K562 treated with DMSO at 1 percent for 48 hours (cell line): ENCODE results near the gene RPL10. TPM values are rescaled to one million over a fixed set of nuclear protein-coding genes. Genes with fewer than 3 reads are reported as not detected.

Source experiments
- total RNA-seq: library from RNA; unstranded; fragments of 300-600 nt; gene quantifications from 2 replicates; pipeline ENCODE4 v1.2.3, GENCODE V29; 2022; ENCODE audit warnings: low replicate concordance; ENCODE audit errors: extremely low read depth

The RPL10 gene
- 7,940 and 9,888 TPM in 2 replicates for total RNA-seq

GRCh38 chrX:154397888-154398667 lies at the start of gene RPL10:
Gene RPL10, plus strand, starts transcription at chrX:154398377. Its CDS starts 143 bp downstream, at chrX:154398520.

GRCh38 chrX:154374313-154375155 lies 23.6 kb upstream of the RPL10 start, which contains the start of gene FLNA:
Gene FLNA, minus strand, starts transcription at chrX:154374634. Its CDS starts 3,389 bp downstream, at chrX:154371245.

GRCh38 chrX:154378799-154379568 lies 19.2 kb upstream of the RPL10 start, which contains the start of gene EMD:
Gene EMD, plus strand, starts transcription at chrX:154379295. Its CDS starts 190 bp downstream, at chrX:154379485.

DNA sequence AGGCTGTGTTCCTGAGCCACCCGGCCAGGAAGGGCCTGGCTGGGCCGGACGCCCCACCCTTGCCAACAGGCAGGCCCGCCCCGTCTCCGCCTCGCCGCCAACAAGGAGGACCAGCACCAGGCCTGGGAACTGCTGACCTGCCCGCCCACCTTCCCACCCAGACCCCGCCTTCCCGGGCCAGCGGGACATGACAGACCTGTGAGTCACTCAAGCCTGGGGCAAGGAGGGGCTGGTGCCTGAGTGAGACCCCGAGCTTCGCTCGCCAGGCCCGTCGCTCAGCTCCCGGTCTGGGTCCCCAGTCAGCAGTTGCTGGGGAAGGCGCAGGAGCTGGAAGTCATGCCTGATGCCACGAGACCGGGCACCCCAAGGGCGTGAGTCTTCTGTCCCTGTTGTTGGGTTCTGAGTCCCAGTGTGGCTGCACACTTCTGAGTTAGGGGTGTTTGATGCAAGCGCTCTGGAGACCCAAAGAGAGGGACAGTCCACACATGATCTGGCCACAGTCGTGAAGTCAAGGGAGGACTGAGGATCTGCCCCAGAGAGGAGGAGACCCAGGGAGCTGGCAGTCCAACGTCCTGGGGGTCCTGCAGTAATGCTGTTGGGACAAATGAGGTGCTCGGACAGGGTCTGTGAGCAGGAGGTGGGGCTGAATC lies 11.2 kb downstream of the RPL10 start, which contains the start of gene DNASE1L1:
TSS of gene DNASE1L1 (minus strand) at position 33 of the 650 bp plus-strand sequence. CDS start 3,686 bp downstream, outside the sequence.

GRCh38 chrX:154428176-154429171 lies 30.3 kb downstream of the RPL10 start, which contains the start of gene ATP6AP1:
Gene ATP6AP1, plus strand, starts transcription at chrX:154428677. Its CDS starts 16 bp downstream, at chrX:154428693.

GRCh38 chrX:154436983-154437752 lies 39.0 kb downstream of the RPL10 start, which contains the start of gene GDI1:
Gene GDI1, plus strand, starts transcription at chrX:154437154. Its CDS starts 101 bp downstream, at chrX:154437255.

DNA sequence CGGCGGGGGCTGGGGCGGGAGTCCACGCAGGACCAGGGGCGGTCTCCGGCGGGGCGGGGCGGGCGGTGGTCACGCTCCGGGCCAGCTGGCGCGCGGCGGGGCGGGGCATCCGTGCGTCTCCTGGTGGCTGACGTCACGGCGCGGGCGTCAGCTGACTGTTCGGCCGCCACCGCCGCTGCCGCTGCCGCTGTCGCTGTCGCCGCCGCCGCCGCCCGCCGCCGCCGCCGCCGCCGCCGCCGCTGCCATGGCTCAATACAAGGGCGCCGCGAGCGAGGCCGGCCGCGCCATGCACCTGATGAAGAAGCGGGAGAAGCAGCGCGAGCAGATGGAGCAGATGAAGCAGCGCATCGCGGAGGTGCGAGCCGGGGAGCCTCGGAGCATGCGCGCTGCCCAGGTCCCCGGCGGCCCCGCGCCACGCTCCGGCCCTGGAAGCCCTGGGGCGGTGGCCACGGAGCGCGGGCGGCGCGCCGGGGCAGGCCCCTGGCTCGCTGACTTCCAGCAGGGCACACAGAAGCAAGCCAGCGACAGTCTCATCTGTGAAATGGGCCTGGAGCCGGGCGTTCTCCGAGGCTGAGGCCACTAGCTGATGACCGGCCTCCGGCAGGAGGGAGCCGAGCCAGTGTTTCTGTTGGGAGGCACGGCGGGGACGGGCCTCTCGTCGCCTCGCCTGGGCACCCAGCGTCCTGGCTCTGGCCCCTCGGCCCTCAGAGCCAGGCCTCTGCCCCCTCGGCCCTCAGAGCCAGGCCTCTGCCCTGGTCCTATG lies 46.0 kb downstream of the RPL10 start, which contains the start of gene FAM50A:
TSS of gene FAM50A (plus strand) at position 150 of the 763 bp plus-strand sequence. CDS start at position 245, 95 bp downstream.

Other genes with a start within 250 kb of the RPL10 start
- gene OPN1MW, start 215.8 kb upstream of the RPL10 start, total RNA-seq, result not detected in 2 replicates
- not detected in 2 replicates for gene OPN1MW2, start 178.6 kb upstream of the RPL10 start, total RNA-seq
- not detected in 2 replicates for gene OPN1MW3, start 140.8 kb upstream of the RPL10 start, total RNA-seq
- not detected in 2 replicates for gene TEX28, start 103.3 kb upstream of the RPL10 start, total RNA-seq
- not detected in 2 replicates for gene TKTL1, start 102.6 kb upstream of the RPL10 start, total RNA-seq
- gene FLNA, start 23.7 kb upstream of the RPL10 start, total RNA-seq, result 349 TPM in 1 of 2 replicates, not detected in the other
- gene EMD, start 19.1 kb upstream of the RPL10 start, total RNA-seq, result not detected in 2 replicates
- not detected in 2 replicates for gene DNASE1L1, start 10.9 kb downstream of the RPL10 start, total RNA-seq
- gene TAFAZZIN, start 13.2 kb downstream of the RPL10 start, total RNA-seq, result not detected in 2 replicates
- 191 TPM in 1 of 2 replicates, not detected in the other for gene ATP6AP1, start 30.3 kb downstream of the RPL10 start, total RNA-seq
- gene GDI1, start 38.8 kb downstream of the RPL10 start, total RNA-seq, result not detected in 2 replicates
- gene FAM50A, start 45.8 kb downstream of the RPL10 start, total RNA-seq, result 772 TPM in 1 of 2 replicates, not detected in the other
- gene PLXNA3, start 59.9 kb downstream of the RPL10 start, total RNA-seq, result not detected in 2 replicates
- 555 TPM in 1 of 2 replicates, not detected in the other for gene LAGE3, start 80.9 kb downstream of the RPL10 start, total RNA-seq
- gene UBL4A, start 88.2 kb downstream of the RPL10 start, total RNA-seq, result not detected in 2 replicates
- gene SLC10A3, start 92.3 kb downstream of the RPL10 start, total RNA-seq, result not detected in 2 replicates
- not detected in 2 replicates for gene FAM3A, start 117.9 kb downstream of the RPL10 start, total RNA-seq
- 530 TPM in 1 of 2 replicates, not detected in the other for gene G6PD, start 148.5 kb downstream of the RPL10 start, total RNA-seq
- 340 TPM in 1 of 2 replicates, not detected in the other for gene IKBKG, start 149.2 kb downstream of the RPL10 start, total RNA-seq
- gene CTAG1A, start 186.8 kb downstream of the RPL10 start, total RNA-seq, result not detected in 2 replicates
- not detected in 2 replicates for gene CTAG1B, start 220.9 kb downstream of the RPL10 start, total RNA-seq